Measurements from ENCODE around the gene VAPB.

- TF ChIP-seq CTCF (IDR thresholded peaks at IDR 0.05) (no peak), POLR2A (IDR thresholded peaks at IDR 0.05) (no peak)
Measured at GRCh38 chr20:58361481-58362205, 27.4 kb upstream of the VAPB start.

Data from lower leg skin (tissue), 3 donors.